ENCODE results near the gene TMEM242. TPM values are rescaled to one million over a fixed set of nuclear protein-coding genes. Genes with fewer than 3 reads are reported as not detected.

Gene TMEM242
- total and polyA plus RNA-seq, 2 donors (not counting 1 experiment from before 2014, with no cell fraction given) = 6.3 to 24.1 TPM

DNA sequence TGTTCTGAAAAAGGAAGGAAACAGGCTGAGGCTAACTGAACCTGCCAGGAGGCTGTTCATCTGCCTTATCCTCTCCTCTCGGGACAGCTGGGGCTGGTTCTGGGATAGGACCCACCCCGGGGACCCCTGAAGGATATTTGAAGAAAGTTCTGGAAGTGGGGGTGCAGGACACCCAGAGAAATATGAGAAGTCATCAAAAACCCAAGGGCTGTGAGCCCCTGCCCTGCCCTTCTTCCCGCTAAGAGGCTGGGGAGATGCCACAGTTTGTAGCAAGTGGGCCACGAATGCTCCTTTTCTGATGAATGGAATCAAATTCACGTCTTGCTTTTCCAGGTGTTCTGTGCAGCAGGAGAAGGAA is 37.9 kb downstream of the TMEM242 start:
- Mint-ChIP-seq H3K4me3 (no peak overlapping the region), H3K9me3 (ENCODE audit: insufficient read depth) (no peaks in the 10 kb centered on the region), H3K27ac (no peak overlapping the region), H3K4me1 (peaks cover 2% of the 10 kb centered on the region), H3K27me3 (no peaks in the 10 kb centered on the region)
- intact Hi-C loops (cut with micrococcal nuclease) = no loop called here
- Histone ChIP-seq H3K27ac (ENCODE audit: low read length in 2 of 2) (no peak overlapping the region), H3K4me1 (ENCODE audit: control insufficient read depth in 2 of 2, insufficient read depth in 2 of 2, low read length in 2 of 2) (no peaks in the 10 kb centered on the region), H3K4me3 (ENCODE audit: control extremely low read depth in 1 of 5, extremely low read depth in 1 of 5, insufficient read depth in 1 of 5, low read depth in 2 of 5, low read length in 4 of 5) (no peak overlapping the region), H3K27me3 (replicated peaks in 1 of 4; ENCODE audit: control extremely low read depth in 1 of 4, control insufficient read depth in 3 of 4, insufficient read depth in 4 of 4, low read length in 3 of 4) (no peaks in the 10 kb centered on the region), H3K9ac (ENCODE audit: low read length) (no peak overlapping the region), H2AFZ (ENCODE audit: insufficient read depth, low read depth, low read length, poor library complexity, severe bottlenecking) (no peak overlapping the region), H4K20me1 (ENCODE audit: control insufficient read depth, insufficient read depth, low read length, poor library complexity, severe bottlenecking) (no peaks in the 10 kb centered on the region), H3K79me2 (ENCODE audit: control insufficient read depth, insufficient read depth, low read length) (no peaks in the 10 kb centered on the region), H3K36me3 (replicated peaks in 1 of 2; ENCODE audit: control extremely low read depth in 1 of 2, control insufficient read depth in 1 of 2, extremely low read depth in 1 of 2, insufficient read depth in 2 of 2, low read length in 1 of 2) (peaks cover 0 to 7% of the 10 kb centered on the region in 2 experiments), H3K4me2 (replicated peaks; ENCODE audit: low read depth, low read length, poor library complexity, severe bottlenecking) (no peak overlapping the region), H3K9me3 (ENCODE audit: control extremely low read depth in 1 of 3, control insufficient read depth in 2 of 3, insufficient read depth in 1 of 3, low read length in 2 of 3) (no peaks in the 10 kb centered on the region)
- POLR2A ChIA-PET = no interaction called here
- no peak for ATAC-seq (ENCODE audit: low read depth)
- no peak for DNase-seq
- TF ChIP-seq, protein P1, sequence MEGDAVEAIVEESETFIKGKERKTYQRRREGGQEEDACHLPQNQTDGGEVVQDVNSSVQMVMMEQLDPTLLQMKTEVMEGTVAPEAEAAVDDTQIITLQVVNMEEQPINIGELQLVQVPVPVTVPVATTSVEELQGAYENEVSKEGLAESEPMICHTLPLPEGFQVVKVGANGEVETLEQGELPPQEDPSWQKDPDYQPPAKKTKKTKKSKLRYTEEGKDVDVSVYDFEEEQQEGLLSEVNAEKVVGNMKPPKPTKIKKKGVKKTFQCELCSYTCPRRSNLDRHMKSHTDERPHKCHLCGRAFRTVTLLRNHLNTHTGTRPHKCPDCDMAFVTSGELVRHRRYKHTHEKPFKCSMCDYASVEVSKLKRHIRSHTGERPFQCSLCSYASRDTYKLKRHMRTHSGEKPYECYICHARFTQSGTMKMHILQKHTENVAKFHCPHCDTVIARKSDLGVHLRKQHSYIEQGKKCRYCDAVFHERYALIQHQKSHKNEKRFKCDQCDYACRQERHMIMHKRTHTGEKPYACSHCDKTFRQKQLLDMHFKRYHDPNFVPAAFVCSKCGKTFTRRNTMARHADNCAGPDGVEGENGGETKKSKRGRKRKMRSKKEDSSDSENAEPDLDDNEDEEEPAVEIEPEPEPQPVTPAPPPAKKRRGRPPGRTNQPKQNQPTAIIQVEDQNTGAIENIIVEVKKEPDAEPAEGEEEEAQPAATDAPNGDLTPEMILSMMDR (IDR thresholded peaks at IDR 0.05) = no peak
- TF ChIP-seq EZH2 (IDR thresholded peaks at IDR 0.05; ENCODE audit: borderline replicate concordance, insufficient read depth, low read depth, low read length, poor library complexity, severe bottlenecking) = no peak
- CTCF ChIA-PET = no interaction called here
- 88% methylated on average over 4 of the region's 5 CpGs for WGBS (ENCODE audit: insufficient coverage)

DNA sequence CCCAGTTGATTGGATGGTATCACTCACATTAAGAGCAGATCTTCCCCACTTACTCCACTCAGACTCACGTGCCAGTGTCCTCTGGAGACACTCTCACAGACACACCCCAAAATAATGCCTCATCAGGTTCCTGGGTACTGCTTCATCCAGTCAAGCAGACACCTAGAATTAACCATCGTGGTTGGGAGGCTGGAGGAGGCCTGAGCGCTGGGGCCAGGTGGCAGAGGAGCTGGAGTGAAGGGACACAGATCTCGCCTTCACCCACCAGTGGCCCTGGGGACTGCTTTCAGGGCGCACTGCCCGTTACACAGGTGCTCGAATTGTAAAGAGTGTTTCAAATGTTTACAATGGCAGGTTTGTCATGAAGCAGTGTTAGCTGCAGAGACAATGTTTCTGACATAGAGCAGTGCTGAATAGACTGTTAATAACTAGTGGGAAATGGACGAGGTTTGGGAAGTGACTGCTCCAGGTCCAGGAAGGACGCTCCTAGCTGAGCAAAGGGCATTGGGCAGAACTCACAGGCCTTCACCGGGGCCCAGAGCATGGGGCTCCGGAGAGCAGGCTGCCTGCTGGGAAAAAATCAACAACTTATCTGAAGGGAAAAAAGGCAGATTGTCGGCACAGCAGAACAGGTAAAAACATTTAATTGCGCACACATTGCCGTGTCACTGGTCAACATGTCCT is 38.4 kb downstream of the TMEM242 start:
- DNase-seq = no peak
- Histone ChIP-seq H3K4me3 (ENCODE audit: control extremely low read depth in 1 of 5, extremely low read depth in 1 of 5, insufficient read depth in 1 of 5, low read depth in 2 of 5, low read length in 4 of 5) (no peak overlapping the region), H3K4me2 (replicated peaks; ENCODE audit: low read depth, low read length, poor library complexity, severe bottlenecking) (no peak overlapping the region), H3K4me1 (ENCODE audit: control insufficient read depth in 2 of 2, insufficient read depth in 2 of 2, low read length in 2 of 2) (no peaks in the 10 kb centered on the region), H3K79me2 (ENCODE audit: control insufficient read depth, insufficient read depth, low read length) (no peaks in the 10 kb centered on the region), H3K27ac (ENCODE audit: low read length in 2 of 2) (no peak overlapping the region), H3K9me3 (ENCODE audit: control extremely low read depth in 1 of 3, control insufficient read depth in 2 of 3, insufficient read depth in 1 of 3, low read length in 2 of 3) (no peaks in the 10 kb centered on the region), H3K36me3 (replicated peaks in 1 of 2; ENCODE audit: control extremely low read depth in 1 of 2, control insufficient read depth in 1 of 2, extremely low read depth in 1 of 2, insufficient read depth in 2 of 2, low read length in 1 of 2) (peaks cover 0 to 5% of the 10 kb centered on the region in 2 experiments), H4K20me1 (ENCODE audit: control insufficient read depth, insufficient read depth, low read length, poor library complexity, severe bottlenecking) (no peaks in the 10 kb centered on the region), H2AFZ (ENCODE audit: insufficient read depth, low read depth, low read length, poor library complexity, severe bottlenecking) (no peak overlapping the region), H3K9ac (ENCODE audit: low read length) (no peak overlapping the region), H3K27me3 (replicated peaks in 1 of 4; ENCODE audit: control extremely low read depth in 1 of 4, control insufficient read depth in 3 of 4, insufficient read depth in 4 of 4, low read length in 3 of 4) (no peaks in the 10 kb centered on the region)
- TF ChIP-seq EZH2 (IDR thresholded peaks at IDR 0.05; ENCODE audit: borderline replicate concordance, insufficient read depth, low read depth, low read length, poor library complexity, severe bottlenecking) = no peak
- TF ChIP-seq, protein P1 (IDR thresholded peaks at IDR 0.05) = no peak
- CTCF ChIA-PET = no interaction called here
- H3K4me1 Mint-ChIP-seq = peaks cover 2% of the 10 kb centered on the region
- no peak overlapping the region for H3K27ac Mint-ChIP-seq
- no peak for ATAC-seq (ENCODE audit: low read depth)
- intact Hi-C loops (cut with micrococcal nuclease) = no loop called here
- no peaks in the 10 kb centered on the region for H3K27me3 Mint-ChIP-seq
- H3K9me3 Mint-ChIP-seq (ENCODE audit: insufficient read depth) = no peaks in the 10 kb centered on the region
- 83% methylated on average over 14 of the region's 14 CpGs for WGBS (ENCODE audit: insufficient coverage)
- no peak overlapping the region for H3K4me3 Mint-ChIP-seq
- POLR2A ChIA-PET = no interaction called here
